T-cell (primary cell): ENCODE results near the gene SLC8A1. TPM values are rescaled to one million over a fixed set of nuclear protein-coding genes. Genes with fewer than 3 reads are reported as not detected.

Experiments
- ATAC-seq, 4 experiments: fragments of 200-7000 bp in 3 of 4; fragments of 150-1000 bp in 1 of 4; cut with Tn5 transposase; replicated peaks in 1 of 4; 1 replicate in 3 of 4; 2 replicates in 1 of 4; pipeline ENCODE4 v1.10.0; 2021; ENCODE audit warnings: moderate library complexity in 3 of 4, mild to moderate bottlenecking in 2 of 4, moderate number of reproducible peaks in 1 of 4
- CTCF ChIA-PET, 2 donors: fragments of 300-600 bp; sonication (Branson Sonifier 250); formaldehyde crosslinking; loops; one replicate each; lab custom pipeline; 2022; ENCODE audit warnings: antibody characterized with exemption in 2 of 2; lab: Charles Lee
- POLR2A ChIA-PET, 2 donors: fragments of 300-600 bp; sonication (Branson Sonifier 250); formaldehyde crosslinking; loops; one replicate each; lab custom pipeline; 2022; ENCODE audit warnings: antibody characterized with exemption in 2 of 2; lab: Charles Lee
- DNase-seq, 35 experiments: peaks; one replicate each; pipeline versions ENCODE4 v3.0.0 to v3.0.0-alpha.2; 2013 to 2023
- H3K27ac ChIP-seq: one replicate; pipeline ENCODE4 v1.5.1; 2013; ENCODE audit warnings: low read length
- H3K27me3 ChIP-seq, 2 experiments: replicated peaks in 1 of 2; 1 replicate in 1 of 2; 2 replicates in 1 of 2; pipeline versions ENCODE4 v1.6.1 to v1.7.0; 2013; ENCODE audit warnings: low read length in 1 of 2, mixed read lengths in 1 of 2; ENCODE audit not compliant: control insufficient read depth in 2 of 2, insufficient read depth in 2 of 2; ENCODE audit errors: extremely low read depth in 1 of 2
- H3K36me3 ChIP-seq, 2 donors: 1 replicate in 1 of 2; 2 replicates in 1 of 2; pipeline versions ENCODE4 v1.6.1 to v1.7.0; 2013; ENCODE audit warnings: low read length in 1 of 2; ENCODE audit not compliant: control insufficient read depth in 2 of 2, insufficient read depth in 1 of 2; ENCODE audit errors: extremely low read depth in 1 of 2
- H3K4me1 ChIP-seq, 2 experiments: 1 replicate in 1 of 2; 2 replicates in 1 of 2; pipeline versions ENCODE4 v1.6.1 to v1.7.0; 2013; ENCODE audit warnings: low read length in 2 of 2, mixed read lengths in 1 of 2; ENCODE audit not compliant: insufficient read depth in 2 of 2, control insufficient read depth in 1 of 2; ENCODE audit errors: extremely low read depth in 1 of 2
- H3K4me3 ChIP-seq, 2 donors: 1 replicate in 1 of 2; 2 replicates in 1 of 2; pipeline versions ENCODE4 v1.5.1 to v1.7.0; 2013; ENCODE audit warnings: mild to moderate bottlenecking in 2 of 2, low read length in 1 of 2, moderate library complexity in 1 of 2; ENCODE audit not compliant: control insufficient read depth in 1 of 2; ENCODE audit errors: extremely low read depth in 1 of 2
- H3K9me3 ChIP-seq: 2 replicates; pipeline ENCODE4 v1.7.0; 2013
- H3K27ac Mint-ChIP-seq, 2 donors: one replicate each; pipeline ENCODE4 v1.8.0; 2020 to 2021; ENCODE audit warnings: mild to moderate bottlenecking in 2 of 2, mixed read lengths in 2 of 2
- H3K27me3 Mint-ChIP-seq, 2 donors: one replicate each; pipeline ENCODE4 v1.8.0; 2021 to 2022; ENCODE audit warnings: mixed read lengths in 2 of 2
- H3K36me3 Mint-ChIP-seq: one replicate; pipeline ENCODE4 v1.8.0; 2021; ENCODE audit warnings: mixed read lengths
- H3K4me1 Mint-ChIP-seq, 3 donors: one replicate each; pipeline ENCODE4 v1.8.0; 2020 to 2022; ENCODE audit warnings: mixed read lengths in 3 of 3, mild to moderate bottlenecking in 1 of 3
- H3K4me3 Mint-ChIP-seq, 3 donors: one replicate each; pipeline ENCODE4 v1.8.0; 2020 to 2022; ENCODE audit warnings: mild to moderate bottlenecking in 3 of 3, mixed read lengths in 3 of 3, moderate library complexity in 3 of 3
- H3K9me3 Mint-ChIP-seq, 3 donors: one replicate each; pipeline ENCODE4 v1.8.0; 2020 to 2022; ENCODE audit warnings: mixed read lengths in 3 of 3
- WGBS: methylation state at CpG from one replicate; pipeline ENCODE4 v1.1.5; 2013; ENCODE audit warnings: missing lambda C conversion rate; ENCODE audit not compliant: insufficient coverage; 5-methylcytosine and 5-hydroxymethylcytosine counted together
- total RNA-seq, 35 experiments: library from RNA in 6 of 35; stranded (reverse) in 6 of 35; fragments of 120-200 nt in 1 of 35; gene quantifications; one replicate each; pipeline versions ENCODE4 v1.2.1 to v1.2.4 and lab custom pipeline; 2013 to 2026

The SLC8A1 gene
- total RNA-seq, 5 donors from 2014 or later (not counting 1 experiment from before 2014, with no cell fraction given) = 0.09 to 0.35 (median 0.13) TPM

DNA sequence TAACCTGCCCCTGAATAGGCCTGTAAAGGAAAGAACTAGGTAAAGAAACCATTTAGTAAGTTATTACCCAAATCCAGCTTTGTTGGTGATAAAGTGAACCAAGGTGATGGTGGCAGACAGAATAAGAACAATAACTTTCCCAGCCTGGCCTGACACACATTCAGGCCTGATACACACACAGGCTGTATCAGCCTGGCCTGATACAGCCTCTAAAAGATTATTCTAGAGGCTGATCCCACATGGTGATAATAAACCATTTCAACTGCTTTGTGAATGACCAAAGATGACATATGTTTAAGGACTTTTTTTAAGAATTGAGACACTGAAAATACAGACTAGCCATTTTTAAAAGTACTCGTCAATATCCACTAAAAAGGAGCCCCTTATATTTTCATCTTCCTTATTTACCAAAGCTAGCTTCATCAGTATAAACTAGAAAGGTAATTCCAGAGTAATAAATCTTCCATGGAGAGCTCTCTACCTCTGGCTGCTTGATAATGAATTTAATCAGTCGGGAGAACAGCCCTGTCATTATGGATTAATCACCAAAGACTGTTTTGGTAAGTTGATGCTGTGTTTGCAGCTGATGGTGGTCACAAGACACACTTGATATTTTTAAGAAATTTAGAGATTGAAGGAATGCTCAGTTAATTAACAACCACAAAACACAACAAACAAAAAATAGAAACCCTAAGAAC lies 77.2 kb downstream of the SLC8A1 start:
- peaks cover 0 to 9% (median 6%) of the 10 kb centered on the region in 3 donors for H3K9me3 Mint-ChIP-seq
- POLR2A ChIA-PET = no interaction called here

DNA sequence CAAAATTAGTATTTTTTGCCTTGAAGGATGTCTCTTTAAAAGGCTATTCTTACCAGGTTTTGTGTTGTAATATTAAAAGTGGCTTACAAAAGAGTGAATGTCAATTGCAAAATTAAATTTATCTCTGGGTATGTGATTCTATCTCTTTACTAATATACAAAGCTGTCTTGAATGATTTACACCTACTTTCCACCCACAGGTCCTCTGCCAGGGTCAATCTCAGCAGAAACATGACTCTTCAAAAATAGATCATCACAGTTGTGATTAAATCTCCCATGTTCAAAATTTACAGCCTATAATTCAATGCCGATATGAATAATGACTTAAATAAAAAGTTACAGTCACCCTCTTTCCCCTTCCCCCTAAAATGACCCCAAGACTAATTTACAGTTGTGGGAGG lies 78.8 kb downstream of the SLC8A1 start:
- no peaks in the 10 kb centered on the region for H3K9me3 ChIP-seq
- CTCF ChIA-PET = no interaction called here
- ATAC-seq = no peak
- no CpG with 5 or more reads among the region's 1 CpG for WGBS
- no peak overlapping the region for H3K4me3 ChIP-seq
- no peaks in the 10 kb centered on the region for H3K27me3 ChIP-seq
- Mint-ChIP-seq H3K27me3 (no peaks in the 10 kb centered on the region), H3K4me3 (no peak overlapping the region), H3K4me1 (no peaks in the 10 kb centered on the region), H3K27ac (no peak overlapping the region), H3K9me3 (no peaks in the 10 kb centered on the region), H3K36me3 (no peaks in the 10 kb centered on the region)
- no peaks in the 10 kb centered on the region for H3K4me1 ChIP-seq
- no peak for DNase-seq
- H3K36me3 ChIP-seq = no peaks in the 10 kb centered on the region
- no peak overlapping the region for H3K27ac ChIP-seq
- POLR2A ChIA-PET = no interaction called here

More for the DNA sequence above, 77.2 kb downstream of the SLC8A1 start:
- H3K36me3 Mint-ChIP-seq = no peaks in the 10 kb centered on the region
- ATAC-seq = no peak
- H3K4me3 ChIP-seq = no peak overlapping the region
- H3K4me1 Mint-ChIP-seq = no peaks in the 10 kb centered on the region
- no peaks in the 10 kb centered on the region for H3K36me3 ChIP-seq
- DNase-seq = no peak
- no peaks in the 10 kb centered on the region for H3K4me1 ChIP-seq
- H3K27ac Mint-ChIP-seq = no peak overlapping the region
- H3K4me3 Mint-ChIP-seq = no peak overlapping the region
- WGBS = no CpG with 5 or more reads among the region's 2 CpGs
- no peaks in the 10 kb centered on the region for H3K27me3 Mint-ChIP-seq
- H3K27me3 ChIP-seq = no peaks in the 10 kb centered on the region
- CTCF ChIA-PET = no interaction called here
- no peaks in the 10 kb centered on the region for H3K9me3 ChIP-seq
- H3K27ac ChIP-seq = no peak overlapping the region

DNA sequence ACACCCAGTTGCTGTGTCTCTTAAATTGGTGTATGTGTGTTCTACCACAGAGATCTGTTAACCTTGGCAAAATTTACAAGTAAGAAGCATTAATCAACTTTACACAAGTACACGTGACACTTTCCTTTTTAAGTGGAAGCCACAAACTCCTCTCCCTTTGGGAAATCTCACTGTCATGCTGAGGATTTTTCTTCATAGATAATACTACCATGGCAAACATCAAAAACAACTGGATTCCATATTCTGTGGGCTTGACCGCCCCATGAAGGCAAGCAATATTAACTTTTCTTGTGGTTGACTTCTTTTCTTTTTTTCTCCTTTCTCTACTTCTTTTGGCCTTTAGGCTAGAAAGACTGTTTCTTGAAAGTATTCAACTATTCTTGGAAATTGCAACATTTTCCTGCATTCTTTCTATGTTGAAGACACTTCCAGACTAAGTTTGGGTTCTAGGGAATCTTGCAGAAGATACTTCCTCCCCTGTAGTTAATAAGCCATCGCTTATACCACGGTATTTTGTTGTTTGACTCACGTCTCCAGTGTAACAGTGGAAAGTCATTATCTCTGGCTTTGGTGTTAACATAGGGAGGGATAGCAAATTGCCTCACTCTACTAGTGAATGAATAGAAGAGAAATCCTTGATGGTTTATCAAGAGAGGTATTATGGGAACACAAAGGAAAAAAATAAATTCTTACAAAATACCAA lies 79.5 kb downstream of the SLC8A1 start:
- WGBS = 83% methylated on average over 1 of the region's 5 CpGs
- Histone ChIP-seq H3K4me1 (no peaks in the 10 kb centered on the region), H3K36me3 (no peaks in the 10 kb centered on the region), H3K27me3 (no peaks in the 10 kb centered on the region), H3K9me3 (no peaks in the 10 kb centered on the region), H3K4me3 (no peak overlapping the region), H3K27ac (no peak overlapping the region)
- no peak for DNase-seq
- Mint-ChIP-seq H3K27me3 (no peaks in the 10 kb centered on the region), H3K4me3 (no peak overlapping the region), H3K27ac (no peak overlapping the region), H3K4me1 (no peaks in the 10 kb centered on the region), H3K9me3 (no peaks in the 10 kb centered on the region), H3K36me3 (no peaks in the 10 kb centered on the region)
- ATAC-seq = no peak
- POLR2A ChIA-PET = no interaction called here
- CTCF ChIA-PET = no interaction called here

DNA sequence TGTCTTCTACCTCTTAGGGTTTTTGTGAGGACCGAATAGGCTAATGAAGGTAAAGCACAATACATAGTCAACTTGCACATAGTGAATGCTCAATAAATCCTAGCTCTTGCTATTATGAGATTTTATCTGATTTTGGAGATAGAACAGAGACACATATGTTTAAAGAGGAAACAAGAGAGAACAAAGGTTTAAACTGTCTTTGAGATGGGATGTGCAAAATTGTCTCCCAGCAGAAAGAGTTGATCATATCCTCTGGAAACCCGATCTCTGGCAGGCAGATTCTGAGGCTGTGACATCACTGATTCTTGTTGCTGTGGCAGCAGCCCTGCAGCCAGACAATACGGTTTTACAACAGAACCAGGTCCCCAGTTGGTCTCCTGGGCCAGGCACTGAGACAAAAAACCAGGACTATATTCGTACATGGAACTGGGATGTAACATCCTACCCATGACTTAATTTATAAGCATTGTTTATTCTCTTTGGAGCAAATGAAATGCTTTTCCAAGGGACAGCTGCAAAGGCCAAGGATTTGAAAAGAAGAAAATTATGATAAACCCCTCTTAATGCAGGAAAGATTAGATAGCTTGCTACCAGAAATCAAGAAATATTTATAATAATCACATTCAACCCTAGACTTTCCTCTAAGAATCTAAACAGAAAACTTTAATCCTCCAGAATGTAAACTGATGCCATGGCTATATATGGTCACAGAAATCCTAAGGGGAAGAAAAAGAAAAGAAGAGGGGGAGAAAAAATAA lies 80.2 kb downstream of the SLC8A1 start:
- H3K27ac Mint-ChIP-seq = no peak overlapping the region
- H3K36me3 ChIP-seq = no peaks in the 10 kb centered on the region
- ChIA-PET CTCF (no interaction called here), POLR2A (no interaction called here)
- H3K27me3 ChIP-seq = no peaks in the 10 kb centered on the region
- H3K4me3 Mint-ChIP-seq = no peak overlapping the region
- no peak overlapping the region for H3K4me3 ChIP-seq
- ATAC-seq (no peak), DNase-seq (no peak)
- H3K4me1 ChIP-seq = no peaks in the 10 kb centered on the region
- H3K9me3 ChIP-seq = no peaks in the 10 kb centered on the region
- no peaks in the 10 kb centered on the region for H3K9me3 Mint-ChIP-seq
- H3K36me3 Mint-ChIP-seq = no peaks in the 10 kb centered on the region
- no peak overlapping the region for H3K27ac ChIP-seq
- H3K27me3 Mint-ChIP-seq = no peaks in the 10 kb centered on the region
- 66% methylated on average over 2 of the region's 4 CpGs for WGBS
- H3K4me1 Mint-ChIP-seq = no peaks in the 10 kb centered on the region

DNA sequence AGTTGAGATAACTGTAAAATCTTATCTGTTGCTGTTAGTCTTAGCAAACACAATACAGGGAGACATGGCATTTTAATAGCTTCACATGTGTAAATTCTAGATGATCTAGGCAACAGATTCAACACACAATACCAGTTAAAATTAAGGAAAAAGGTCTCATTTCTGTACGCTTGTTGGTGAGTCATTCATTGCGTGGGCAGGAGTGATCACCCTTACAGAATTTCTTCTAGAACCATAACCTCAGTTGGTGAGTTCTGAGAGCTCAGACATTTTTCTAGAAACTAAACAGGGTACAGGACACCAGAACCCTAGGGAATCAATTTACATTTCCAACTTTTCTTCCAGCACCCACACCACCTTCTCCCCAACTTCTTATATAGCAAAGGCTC lies 81.9 kb downstream of the SLC8A1 start:
- H3K27me3 ChIP-seq = no peaks in the 10 kb centered on the region
- H3K27me3 Mint-ChIP-seq = no peaks in the 10 kb centered on the region
- ATAC-seq (no peak), DNase-seq (no peak)
- H3K4me1 Mint-ChIP-seq = peaks cover 0 to under 1% (median 0%) of the 10 kb centered on the region in 3 donors
- no peak overlapping the region for H3K4me3 ChIP-seq
- no peak overlapping the region for H3K4me3 Mint-ChIP-seq
- no peak overlapping the region for H3K27ac Mint-ChIP-seq
- ChIA-PET CTCF (no interaction called here), POLR2A (interaction anchor here in 1 of 2 donors (0.6 kb wide), 1 partner anchor 14 kb away, joined by 3 read pairs; no protein-coding TSS in a partner anchor)
- no peak overlapping the region for H3K27ac ChIP-seq
- no peaks in the 10 kb centered on the region for H3K36me3 ChIP-seq
- H3K9me3 ChIP-seq = no peaks in the 10 kb centered on the region
- H3K36me3 Mint-ChIP-seq = no peaks in the 10 kb centered on the region
- H3K4me1 ChIP-seq = no peaks in the 10 kb centered on the region
- WGBS = no CpG with 5 or more reads among the region's 2 CpGs
- no peaks in the 10 kb centered on the region for H3K9me3 Mint-ChIP-seq

DNA sequence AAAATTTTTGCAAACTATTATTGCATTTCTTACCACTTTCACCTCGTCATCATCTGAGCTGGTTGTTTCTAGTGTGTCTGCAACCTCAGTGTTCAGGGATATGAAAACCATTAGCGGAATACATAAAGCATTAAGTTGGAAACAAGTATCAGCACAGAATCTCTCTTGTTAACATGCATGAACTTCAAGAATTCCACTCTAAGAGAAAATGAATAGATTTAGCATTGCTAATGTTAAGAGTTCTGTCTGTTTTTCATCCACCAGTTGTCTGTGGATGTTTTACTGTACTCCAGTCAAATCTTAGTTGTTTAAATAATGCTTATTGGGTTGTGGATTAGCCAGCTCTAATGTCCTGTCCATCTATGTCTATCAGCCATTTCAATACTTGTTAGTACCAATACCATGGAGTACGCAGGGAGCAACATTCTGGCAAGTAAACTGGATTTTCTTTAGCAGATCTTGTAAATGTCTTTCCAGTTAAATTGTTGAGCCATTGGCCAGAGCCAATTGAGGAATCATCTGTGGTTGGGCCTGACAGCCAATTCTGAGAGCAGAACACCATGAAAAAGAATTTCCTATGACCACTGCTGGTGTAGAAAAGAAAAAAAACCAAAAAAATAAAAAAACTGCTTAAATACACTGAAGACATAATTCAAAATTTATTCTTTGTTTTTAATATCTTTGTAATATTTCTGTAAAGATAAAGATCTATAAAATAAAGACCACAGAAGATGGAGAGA lies 82.5 kb downstream of the SLC8A1 start:
- Mint-ChIP-seq H3K4me3 (no peak overlapping the region), H3K27me3 (no peaks in the 10 kb centered on the region), H3K9me3 (no peaks in the 10 kb centered on the region), H3K36me3 (no peaks in the 10 kb centered on the region), H3K27ac (no peak overlapping the region), H3K4me1 (peaks cover 2 to 6% (median 5%) of the 10 kb centered on the region in 3 donors)
- Histone ChIP-seq H3K9me3 (no peaks in the 10 kb centered on the region), H3K4me3 (no peak overlapping the region), H3K4me1 (no peaks in the 10 kb centered on the region), H3K36me3 (no peaks in the 10 kb centered on the region), H3K27me3 (no peaks in the 10 kb centered on the region), H3K27ac (no peak overlapping the region)
- no CpG with 5 or more reads among the region's 3 CpGs for WGBS
- DNase-seq = no peak
- POLR2A ChIA-PET = no interaction called here
- no peak for ATAC-seq
- CTCF ChIA-PET = no interaction called here
